ENCODE data around the gene DSCAML1.

The DSCAML1 gene

GRCh38 chr11:117547946-117548345, 249.1 kb downstream of the DSCAML1 start:
- CTCF ChIA-PET: no interaction called here
- TF ChIP-seq ELF4 (IDR thresholded peaks at IDR 0.05) (no peak), NFRKB (IDR thresholded peaks at IDR 0.05) (no peak), TARDBP (IDR thresholded peaks at IDR 0.05) (no peak), SP1 (IDR thresholded peaks at IDR 0.05) (no peak), HDGF (IDR thresholded peaks at IDR 0.05; ENCODE audit: borderline replicate concordance) (no peak), BHLHE40 (IDR thresholded peaks at IDR 0.05; ENCODE audit: borderline replicate concordance) (no peak), FOXK2 (IDR thresholded peaks at IDR 0.05) (no peak), LEF1 (IDR thresholded peaks at IDR 0.05; ENCODE audit: borderline replicate concordance) (no peak), L3MBTL2 (conservative IDR thresholded peaks at IDR 0.05) (no peak), PKNOX1 (IDR thresholded peaks at IDR 0.05) (no peak), CTBP1 (IDR thresholded peaks at IDR 0.05; ENCODE audit: borderline replicate concordance) (no peak), FOXA1 (IDR thresholded peaks at IDR 0.05) (no peak), SUZ12 (IDR thresholded peaks at IDR 0.05) (no peak), ARNT (IDR thresholded peaks at IDR 0.05) (no peak), FOXM1 (IDR thresholded peaks at IDR 0.05; ENCODE audit: borderline replicate concordance) (no peak), ZNF384 (IDR thresholded peaks at IDR 0.05) (no peak)
- no peak for DNase-seq (ENCODE audit: extremely low spot score)
- POLR2A ChIA-PET: no interaction called here

GRCh38 chr11:117547195-117547850, 249.7 kb downstream of the DSCAML1 start:
- DNase-seq (ENCODE audit: extremely low spot score): no peak
- ChIA-PET POLR2A (no interaction called here), CTCF (no interaction called here)
- TF ChIP-seq HDGF (IDR thresholded peaks at IDR 0.05; ENCODE audit: borderline replicate concordance) (no peak), FOXM1 (IDR thresholded peaks at IDR 0.05; ENCODE audit: borderline replicate concordance) (no peak), SUZ12 (IDR thresholded peaks at IDR 0.05) (no peak), TARDBP (IDR thresholded peaks at IDR 0.05) (no peak), NFRKB (IDR thresholded peaks at IDR 0.05) (no peak), LEF1 (IDR thresholded peaks at IDR 0.05; ENCODE audit: borderline replicate concordance) (no peak)

- POLR2A ChIA-PET: no interaction called here
- CTCF ChIA-PET: no interaction called here
- no peak for DNase-seq (ENCODE audit: extremely low spot score)
- TF ChIP-seq FOXK2 (IDR thresholded peaks at IDR 0.05) (no peak), LEF1 (IDR thresholded peaks at IDR 0.05; ENCODE audit: borderline replicate concordance) (no peak), BHLHE40 (IDR thresholded peaks at IDR 0.05; ENCODE audit: borderline replicate concordance) (no peak), FOXA1 (IDR thresholded peaks at IDR 0.05) (no peak), ZNF384 (IDR thresholded peaks at IDR 0.05) (no peak), SP1 (IDR thresholded peaks at IDR 0.05) (no peak), TARDBP (IDR thresholded peaks at IDR 0.05) (no peak), ELF4 (IDR thresholded peaks at IDR 0.05) (no peak), CTBP1 (IDR thresholded peaks at IDR 0.05; ENCODE audit: borderline replicate concordance) (no peak), SUZ12 (IDR thresholded peaks at IDR 0.05) (no peak)
Observed at GRCh38 chr11:117546431-117547194, 250.4 kb downstream of the DSCAML1 start.

- no peak for TF ChIP-seq CTBP1 (IDR thresholded peaks at IDR 0.05; ENCODE audit: borderline replicate concordance)
- no peak for TF ChIP-seq LEF1 (IDR thresholded peaks at IDR 0.05; ENCODE audit: borderline replicate concordance)
- TF ChIP-seq ARNT (IDR thresholded peaks at IDR 0.05): no peak
- no peak for TF ChIP-seq ZNF384 (IDR thresholded peaks at IDR 0.05)
- POLR2A ChIA-PET: no interaction called here
- CTCF ChIA-PET: interaction anchor here (0.6 kb wide), 1 partner anchor 89 kb away, joined by 4 read pairs; no protein-coding TSS in a partner anchor
- DNase-seq (ENCODE audit: extremely low spot score): no peak
Observed at GRCh38 chr11:117545706-117546105, 251.3 kb downstream of the DSCAML1 start.

- no peak for TF ChIP-seq ZNF384 (IDR thresholded peaks at IDR 0.05)
- no peak for TF ChIP-seq L3MBTL2 (conservative IDR thresholded peaks at IDR 0.05)
- TF ChIP-seq ELF4 (IDR thresholded peaks at IDR 0.05): no peak
- no peak for DNase-seq (ENCODE audit: extremely low spot score)
- ChIA-PET CTCF (no interaction called here), POLR2A (no interaction called here)
Observed at GRCh38 chr11:117544130-117544800, 252.8 kb downstream of the DSCAML1 start.

- TF ChIP-seq LEF1 (IDR thresholded peaks at IDR 0.05; ENCODE audit: borderline replicate concordance) (no peak), HDGF (IDR thresholded peaks at IDR 0.05; ENCODE audit: borderline replicate concordance) (no peak), BHLHE40 (IDR thresholded peaks at IDR 0.05; ENCODE audit: borderline replicate concordance) (no peak), FOXM1 (IDR thresholded peaks at IDR 0.05; ENCODE audit: borderline replicate concordance) (no peak), L3MBTL2 (conservative IDR thresholded peaks at IDR 0.05) (no peak), ZNF384 (IDR thresholded peaks at IDR 0.05) (no peak), SUZ12 (IDR thresholded peaks at IDR 0.05) (no peak)
- POLR2A ChIA-PET: no interaction called here
- DNase-seq (ENCODE audit: extremely low spot score): no peak
- CTCF ChIA-PET: no interaction called here
Observed at GRCh38 chr11:117541211-117541610, 255.8 kb downstream of the DSCAML1 start.

GRCh38 chr11:117538263-117539135, 258.5 kb downstream of the DSCAML1 start:
- POLR2A ChIA-PET: no interaction called here
- CTCF ChIA-PET: no interaction called here
- no peak for TF ChIP-seq PKNOX1 (IDR thresholded peaks at IDR 0.05)
- DNase-seq (ENCODE audit: extremely low spot score): no peak
